Measurements from ENCODE around the gene CHPF. TPM values are rescaled to one million over a fixed set of nuclear protein-coding genes. Genes with fewer than 3 reads are reported as not detected.

The CHPF gene
- total RNA-seq: 100 to 1,000 TPM; 115 to 232 TPM

GRCh38 chr2:219543596-219544358 lies at the start of gene CHPF, which contains the start of gene TMEM198:
Gene CHPF, minus strand, starts transcription at chr2:219543809. Its CDS starts 271 bp downstream, at chr2:219543538.
Gene TMEM198, plus strand, starts transcription at chr2:219544028. Its CDS starts 700 bp downstream, at chr2:219544728.
- peak; percentile 91 for ATAC-seq
- H3K27ac ChIP-seq: peak within 1 kb of the TSS; percentile 94 to 98 (median 97)
- H3K36me3 ChIP-seq (replicated peaks in 1 of 2; ENCODE audit: insufficient read depth in 1 of 2, low read depth in 2 of 2): peaks cover 0 to 18% of the 10 kb centered on the region in 2 donors
- H3K27me3 ChIP-seq: no peaks in the 10 kb centered on the region
- intact Hi-C loops (cut with DNase I): no loop called here
- peaks cover 32% of the 10 kb centered on the region for H3K4me1 ChIP-seq
- peak in 2 of 7 experiments; percentile 9 to 35 for TF ChIP-seq CTCF (IDR thresholded peaks at IDR 0.05)
- peak; percentile 87 to 93 (median 91) for TF ChIP-seq POLR2A (IDR thresholded peaks at IDR 0.05)
- WGBS, 2 donors: 0 to 1% methylated on average over 15 to 71 of the region's 75 CpGs
- H3K4me3 ChIP-seq: peak within 1 kb of the TSS; percentile 92 to 95
- peak; percentile 99 to 100 (median 99) for DNase-seq
- H3K9me3 ChIP-seq: no peaks in the 10 kb centered on the region

GRCh38 chr2:219593154-219593553 lies 49.5 kb upstream of the CHPF start:
- intact Hi-C loops (cut with DNase I): no loop called here
- no peak overlapping the region for H3K27ac ChIP-seq
- H3K4me3 ChIP-seq: no peak overlapping the region
- H3K9me3 ChIP-seq: no peaks in the 10 kb centered on the region
- TF ChIP-seq CTCF (IDR thresholded peaks at IDR 0.05) (no peak), POLR2A (IDR thresholded peaks at IDR 0.05) (no peak)
- no peaks in the 10 kb centered on the region for H3K36me3 ChIP-seq (replicated peaks in 1 of 2; ENCODE audit: insufficient read depth in 1 of 2, low read depth in 2 of 2)
- DNase-seq: no peak
- WGBS, 2 donors: 49 to 82% methylated on average over 2 of the region's 2 CpGs
- peaks cover 12% of the 10 kb centered on the region for H3K4me1 ChIP-seq
- ATAC-seq: no peak
- no peaks in the 10 kb centered on the region for H3K27me3 ChIP-seq

GRCh38 chr2:219592736-219593135 lies 49.1 kb upstream of the CHPF start:
- Histone ChIP-seq H3K4me1 (peaks cover 11% of the 10 kb centered on the region), H3K4me3 (no peak overlapping the region), H3K27me3 (no peaks in the 10 kb centered on the region), H3K9me3 (no peaks in the 10 kb centered on the region), H3K27ac (no peak overlapping the region), H3K36me3 (replicated peaks in 1 of 2; ENCODE audit: insufficient read depth in 1 of 2, low read depth in 2 of 2) (no peaks in the 10 kb centered on the region)
- DNase-seq (no peak), ATAC-seq (no peak)
- TF ChIP-seq CTCF (IDR thresholded peaks at IDR 0.05) (no peak), POLR2A (IDR thresholded peaks at IDR 0.05) (no peak)
- 81 to 82% methylated on average over 6 of the region's 6 CpGs for WGBS, 2 donors
- intact Hi-C loops (cut with DNase I): no loop called here

GRCh38 chr2:219591091-219591490 lies 47.5 kb upstream of the CHPF start:
- Histone ChIP-seq H3K9me3 (no peaks in the 10 kb centered on the region), H3K27ac (no peak overlapping the region), H3K4me1 (peaks cover 1% of the 10 kb centered on the region), H3K4me3 (no peak overlapping the region), H3K36me3 (replicated peaks in 1 of 2; ENCODE audit: insufficient read depth in 1 of 2, low read depth in 2 of 2) (no peaks in the 10 kb centered on the region), H3K27me3 (no peaks in the 10 kb centered on the region)
- intact Hi-C loops (cut with DNase I): no loop called here
- ATAC-seq (no peak), DNase-seq (no peak)
- TF ChIP-seq CTCF (IDR thresholded peaks at IDR 0.05) (no peak), POLR2A (IDR thresholded peaks at IDR 0.05) (no peak)
- WGBS, 2 donors: 66 to 68% methylated on average over 4 of the region's 4 CpGs

Measured in body of pancreas (tissue), 4 donors.